ENCODE data around the gene PQBP1. TPM values are rescaled to one million over a fixed set of nuclear protein-coding genes. Genes with fewer than 3 reads are reported as not detected.

Gene PQBP1
- total and polyA plus RNA-seq, 2 experiments from 2014 or later = 33.8 to 82.9 TPM

GRCh38 chrX:48920718-48921104 lies 23.0 kb downstream of the PQBP1 start:
- no peaks in the 10 kb centered on the region for H3K4me1 ChIP-seq (ENCODE audit: insufficient read depth)
- WGBS (ENCODE audit: low lambda C conversion rate, missing lambda C conversion rate) = 74% methylated on average over 4 of the region's 4 CpGs
- H3K27ac ChIP-seq = no peak overlapping the region
- H3K4me2 ChIP-seq = no peak overlapping the region
- TF ChIP-seq EZH2 (IDR thresholded peaks at IDR 0.05; ENCODE audit: borderline replicate concordance) (no peak), CTCF (IDR thresholded peaks at IDR 0.05; ENCODE audit: poor library complexity) (no peak), EZH2phosphoT487 (IDR thresholded peaks at IDR 0.05; ENCODE audit: low read depth, severe bottlenecking, unreplicated experiment) (no peak)
- H3K4me3 ChIP-seq = no peak overlapping the region
- no peaks in the 10 kb centered on the region for H3K36me3 ChIP-seq (replicated peaks; ENCODE audit: insufficient read depth, low read depth)
- no peaks in the 10 kb centered on the region for H3K9me3 ChIP-seq (ENCODE audit: low read depth)
- H2AFZ ChIP-seq = no peak overlapping the region
- no peaks in the 10 kb centered on the region for H3K79me2 ChIP-seq
- H4K20me1 ChIP-seq (ENCODE audit: insufficient read depth, poor library complexity, severe bottlenecking) = no peaks in the 10 kb centered on the region
- no peak for DNase-seq (ENCODE audit: low spot score)
- no peaks in the 10 kb centered on the region for H3K27me3 ChIP-seq
- H3K9me2 ChIP-seq (replicated peaks; ENCODE audit: insufficient read depth) = no peaks in the 10 kb centered on the region

GRCh38 chrX:48923771-48924170 lies 26.0 kb downstream of the PQBP1 start:
- 95% methylated on average over 13 of the region's 13 CpGs for WGBS (ENCODE audit: low lambda C conversion rate, missing lambda C conversion rate)
- Histone ChIP-seq H4K20me1 (ENCODE audit: insufficient read depth, poor library complexity, severe bottlenecking) (no peaks in the 10 kb centered on the region), H3K27ac (no peak overlapping the region), H3K4me2 (no peak overlapping the region), H3K36me3 (replicated peaks; ENCODE audit: insufficient read depth, low read depth) (no peaks in the 10 kb centered on the region), H3K79me2 (no peaks in the 10 kb centered on the region), H3K4me3 (no peak overlapping the region), H3K4me1 (ENCODE audit: insufficient read depth) (no peaks in the 10 kb centered on the region), H2AFZ (no peak overlapping the region), H3K9me3 (ENCODE audit: low read depth) (no peaks in the 10 kb centered on the region), H3K27me3 (no peaks in the 10 kb centered on the region), H3K9me2 (replicated peaks; ENCODE audit: insufficient read depth) (no peaks in the 10 kb centered on the region)
- no peak for DNase-seq (ENCODE audit: low spot score)
- no peak for TF ChIP-seq EZH2 (IDR thresholded peaks at IDR 0.05; ENCODE audit: borderline replicate concordance)
- no peak for TF ChIP-seq CTCF (IDR thresholded peaks at IDR 0.05; ENCODE audit: poor library complexity)
- TF ChIP-seq EZH2phosphoT487 (IDR thresholded peaks at IDR 0.05; ENCODE audit: low read depth, severe bottlenecking, unreplicated experiment) = no peak

- Histone ChIP-seq H3K36me3 (replicated peaks; ENCODE audit: insufficient read depth, low read depth) (no peaks in the 10 kb centered on the region), H3K4me1 (ENCODE audit: insufficient read depth) (no peaks in the 10 kb centered on the region), H3K4me2 (no peak overlapping the region), H2AFZ (no peak overlapping the region), H3K27ac (no peak overlapping the region), H3K9me2 (replicated peaks; ENCODE audit: insufficient read depth) (no peaks in the 10 kb centered on the region), H3K9me3 (ENCODE audit: low read depth) (no peaks in the 10 kb centered on the region), H3K27me3 (no peaks in the 10 kb centered on the region), H4K20me1 (ENCODE audit: insufficient read depth, poor library complexity, severe bottlenecking) (no peaks in the 10 kb centered on the region), H3K79me2 (no peaks in the 10 kb centered on the region), H3K4me3 (no peak overlapping the region)
- no peak for DNase-seq (ENCODE audit: low spot score)
- 93% methylated on average over 5 of the region's 5 CpGs for WGBS (ENCODE audit: low lambda C conversion rate, missing lambda C conversion rate)
- TF ChIP-seq EZH2 (IDR thresholded peaks at IDR 0.05; ENCODE audit: borderline replicate concordance) (no peak), CTCF (IDR thresholded peaks at IDR 0.05; ENCODE audit: poor library complexity) (no peak), EZH2phosphoT487 (IDR thresholded peaks at IDR 0.05; ENCODE audit: low read depth, severe bottlenecking, unreplicated experiment) (no peak)
These were observed 26.5 kb downstream of the PQBP1 start for GRCh38 chrX:48924270-48924669.

- WGBS (ENCODE audit: low lambda C conversion rate, missing lambda C conversion rate) = 74% methylated on average over 5 of the region's 5 CpGs
- Histone ChIP-seq H3K4me3 (no peak overlapping the region), H3K36me3 (replicated peaks; ENCODE audit: insufficient read depth, low read depth) (no peaks in the 10 kb centered on the region), H3K27me3 (no peaks in the 10 kb centered on the region), H2AFZ (no peak overlapping the region), H3K9me2 (replicated peaks; ENCODE audit: insufficient read depth) (no peaks in the 10 kb centered on the region), H3K9me3 (ENCODE audit: low read depth) (no peaks in the 10 kb centered on the region), H3K27ac (no peak overlapping the region), H3K79me2 (no peaks in the 10 kb centered on the region), H3K4me1 (ENCODE audit: insufficient read depth) (no peaks in the 10 kb centered on the region), H4K20me1 (ENCODE audit: insufficient read depth, poor library complexity, severe bottlenecking) (no peaks in the 10 kb centered on the region), H3K4me2 (no peak overlapping the region)
- TF ChIP-seq EZH2 (IDR thresholded peaks at IDR 0.05; ENCODE audit: borderline replicate concordance) = no peak
- TF ChIP-seq EZH2phosphoT487 (IDR thresholded peaks at IDR 0.05; ENCODE audit: low read depth, severe bottlenecking, unreplicated experiment) = no peak
- TF ChIP-seq CTCF (IDR thresholded peaks at IDR 0.05; ENCODE audit: poor library complexity) = no peak
- no peak for DNase-seq (ENCODE audit: low spot score)
These were observed 29.4 kb downstream of the PQBP1 start for GRCh38 chrX:48927123-48927522.
